GM12878 (cell line): Measurements from ENCODE around the gene USH1C. TPM values are rescaled to one million over a fixed set of nuclear protein-coding genes. Genes with fewer than 3 reads are reported as not detected.

Experiments
- ATAC-seq: fragments of 200-7000 bp; cut with Tn5 transposase; 3 replicates; pipeline ENCODE4 v1.9.1; 2020; ENCODE audit warnings: mild to moderate bottlenecking, moderate library complexity
- BruUV-seq: library from RNA; stranded (reverse); fragments of 400-500 nt; replicated peaks from 2 replicates; lab custom pipeline; 2021; lab: Mats Ljungman, UMichigan
- CTCF ChIA-PET: fragments of 300-600 bp; sonication (Branson Sonifier 250); formaldehyde crosslinking; extraction: SDS; loops from one replicate; lab custom pipeline; 2021; ENCODE audit warnings: inconsistent platforms; lab: Yijun Ruan, JAX
- POLR2A ChIA-PET: fragments of 350-600 bp; formaldehyde crosslinking; extraction: SDS; loops from one replicate; lab custom pipeline; 2021; ENCODE audit warnings: inconsistent platforms; lab: Charles Lee
- RAD21 ChIA-PET: fragments of 300-600 bp; sonication (Branson Sonifier 250); formaldehyde crosslinking; loops from one replicate; lab custom pipeline; 2023; ENCODE audit warnings: antibody characterized with exemption; ENCODE audit not compliant: unreplicated experiment; lab: Charles Lee
- SMC1A ChIA-PET: fragments of 300-600 bp; sonication (Branson Sonifier 250); formaldehyde crosslinking; loops from one replicate; lab custom pipeline; 2023; ENCODE audit not compliant: unreplicated experiment, uncharacterized antibody; lab: Charles Lee
- DNase-seq: peaks from one replicate; pipeline ENCODE4 v3.0.0-alpha.2; 2011; ENCODE audit warnings: low read depth, low spot score
- FAIRE-seq: peaks from 3 replicates; lab custom pipeline; 2011; peaks lifted over from hg19 to GRCh38; lab: Jason Lieb, UNC
- H2AFZ ChIP-seq: 2 replicates; pipeline ENCODE4 v1.6.0; 2011; ENCODE audit warnings: low read depth, low read length, control low read depth; ENCODE audit not compliant: control insufficient read depth
- H3K27ac ChIP-seq: 2 replicates; pipeline ENCODE4 v1.5.1; 2011; ENCODE audit warnings: control low read depth; ENCODE audit not compliant: control insufficient read depth, insufficient read depth
- H3K27me3 ChIP-seq, 2 experiments: replicated peaks in 1 of 2; 2 replicates each; pipeline versions ENCODE4 v1.6.0 to v1.6.1; 2011; ENCODE audit warnings: low read length in 1 of 2; ENCODE audit not compliant: control insufficient read depth in 2 of 2, insufficient read depth in 2 of 2
- H3K36me3 ChIP-seq, 2 experiments: 2 replicates each; pipeline ENCODE4 v1.5.1; 2011; ENCODE audit warnings: low read length in 1 of 2; ENCODE audit not compliant: control insufficient read depth in 2 of 2, insufficient read depth in 2 of 2
- H3K4me1 ChIP-seq: 2 replicates; pipeline ENCODE4 v1.6.1; 2011; ENCODE audit warnings: mild to moderate bottlenecking, low read length, moderate library complexity, mixed read lengths; ENCODE audit not compliant: control insufficient read depth, insufficient read depth
- H3K4me2 ChIP-seq: 2 replicates; pipeline ENCODE4 v1.6.0; 2011; ENCODE audit warnings: control low read depth; ENCODE audit not compliant: control insufficient read depth, insufficient read depth
- H3K4me3 ChIP-seq: fragments of 200-600 bp; sonication (generic); 2 replicates; pipeline ENCODE4 v1.5.1; 2016
- H3K79me2 ChIP-seq: 2 replicates; pipeline ENCODE4 v1.6.0; 2011; ENCODE audit warnings: low read length; ENCODE audit not compliant: control insufficient read depth, insufficient read depth
- H3K9ac ChIP-seq: 2 replicates; pipeline ENCODE4 v1.8.0; 2011; ENCODE audit warnings: low read length, control low read depth, mixed read lengths; ENCODE audit not compliant: control insufficient read depth, insufficient read depth
- H3K9me3 ChIP-seq: replicated peaks from 3 replicates; pipeline ENCODE4 v1.5.1; 2011; ENCODE audit warnings: mild to moderate bottlenecking, low read length; ENCODE audit not compliant: control insufficient read depth, insufficient read depth
- H4K20me1 ChIP-seq: 2 replicates; pipeline ENCODE4 v1.6.0; 2011; ENCODE audit not compliant: control insufficient read depth, insufficient read depth
- ATF7 ChIP-seq: fragments of 450-650 bp; IDR thresholded peaks from 2 replicates; pipeline ENCODE4 v1.6.1; 2016; ENCODE audit warnings: low read depth, mild to moderate bottlenecking
- CUX1 ChIP-seq: IDR thresholded peaks from 2 replicates; pipeline ENCODE4 v1.6.1; 2012; ENCODE audit warnings: improper control_type of control experiment, low read depth, low read length; ENCODE audit not compliant: insufficient replicate concordance
- E4F1 ChIP-seq: fragments of 450-650 bp; IDR thresholded peaks from 2 replicates; pipeline ENCODE4 v1.6.1; 2018; ENCODE audit warnings: borderline replicate concordance, mild to moderate bottlenecking; ENCODE audit not compliant: partially characterized antibody
- ESRRA ChIP-seq: IDR thresholded peaks from 2 replicates; pipeline ENCODE4 v1.6.1; 2012; ENCODE audit warnings: mild to moderate bottlenecking, low read length, improper control_type of control experiment
- EZH2 ChIP-seq: IDR thresholded peaks from 2 replicates; pipeline ENCODE4 v1.6.1; 2012; ENCODE audit warnings: low read depth, mild to moderate bottlenecking, control low read depth, inconsistent platforms, low read length, borderline replicate concordance; ENCODE audit not compliant: control insufficient read depth
- FOXK2 ChIP-seq: fragments of 450-650 bp; IDR thresholded peaks from 2 replicates; pipeline ENCODE4 v1.6.1; 2017; ENCODE audit warnings: mild to moderate bottlenecking, moderate library complexity
- MEF2B ChIP-seq: fragments of 450-650 bp; IDR thresholded peaks from 2 replicates; pipeline ENCODE4 v1.6.1; 2018; ENCODE audit warnings: mild to moderate bottlenecking, moderate library complexity; ENCODE audit not compliant: partially characterized antibody, poor library complexity, severe bottlenecking
- SIN3A ChIP-seq: IDR thresholded peaks from 2 replicates; pipeline ENCODE4 v1.6.1; 2012; ENCODE audit warnings: low read depth, low read length, improper control_type of control experiment
- SMC3 ChIP-seq: IDR thresholded peaks from 2 replicates; pipeline ENCODE4 v1.6.1; 2011; ENCODE audit warnings: low read length, improper control_type of control experiment, borderline replicate concordance
- ZNF384 ChIP-seq: IDR thresholded peaks from 2 replicates; pipeline ENCODE4 v1.6.1; 2012; ENCODE audit warnings: low read depth, mild to moderate bottlenecking, low read length, improper control_type of control experiment, borderline replicate concordance
- WGBS: methylation state at CpG from one replicate; pipeline ENCODE4 v1.1.6; 2016; ENCODE audit warnings: low lambda C conversion rate; ENCODE audit not compliant: insufficient replicate concordance, insufficient coverage; ENCODE audit errors: missing lambda C conversion rate; 5-methylcytosine and 5-hydroxymethylcytosine counted together
- in situ Hi-C: fragments of 300-500 bp; cut with MboI; formaldehyde crosslinking; loops from 9 replicates; pipeline ENCODE4 v1.14.3; 2018; ENCODE audit warnings: mixed read lengths
- intact Hi-C: fragments of 100-400 bp; cut with micrococcal nuclease; formaldehyde crosslinking; loops from one replicate; pipeline ENCODE4 v1.14.2; 2022; ENCODE audit not compliant: unreplicated experiment
- polyA plus RNA-seq, 11 experiments: library from polyadenylated mRNA; depleted of rRNA in 4 of 11; unstranded in 6 of 11; stranded (reverse) in 5 of 11; fragments of >200 nt; fragmentation: Nextera tagmentation in 4 of 11; fragmentation: Illumina TruSeq in 1 of 11; extraction: Ambion mirVana in 4 of 11; extraction: Trizol in 1 of 11; gene quantifications; 1 replicate in 1 of 11; 2 replicates in 10 of 11; pipeline versions ENCODE4 v1.2.1 to v1.2.3, GENCODE V29; 2011 to 2016; ENCODE audit warnings: inconsistent platforms in 2 of 11, missing spikeins in 2 of 11, low read depth in 1 of 11
- total RNA-seq, 4 experiments: library from RNA; depleted of rRNA in 3 of 4; stranded (reverse); fragments of >200 nt in 3 of 4; fragmentation: Illumina TruSeq in 1 of 4; extraction: Trizol in 1 of 4; gene quantifications; 2 replicates each; pipeline versions ENCODE4 v1.2.1 to v1.2.3, GENCODE V29; 2013 to 2021

Gene USH1C
- total and polyA plus RNA-seq, 10 of the 15 experiments (the other 5 are each of a cell fraction or from before 2014, with no cell fraction given) = not detected

- no peak for TF ChIP-seq CUX1
- no peak for TF ChIP-seq FOXK2
These were observed 2.9 kb upstream of the USH1C start, which contains the start of gene OTOG (continued) for GRCh38 chr11:17547051-17547577.

GRCh38 chr11:17546240-17546639 lies 2.0 kb upstream of the USH1C start:
- FAIRE-seq = no peak
- SMC1A ChIA-PET = no interaction called here
- RAD21 ChIA-PET = no interaction called here

More at GRCh38 chr11:17546240-17546639, 2.0 kb upstream of the USH1C start:
- H3K4me2 ChIP-seq = no peak overlapping the region
- ATAC-seq (no peak), DNase-seq (no peak)
- H4K20me1 ChIP-seq = no peaks in the 10 kb centered on the region
- H3K27ac ChIP-seq = no peak overlapping the region
- WGBS = 0% methylated on average over 2 of the region's 2 CpGs
- no peaks in the 10 kb centered on the region for H3K79me2 ChIP-seq
- peaks cover 3 to 6% of the 10 kb centered on the region in 2 experiments for H3K27me3 ChIP-seq
- no peaks in the 10 kb centered on the region for H3K4me1 ChIP-seq
- intact Hi-C loops (no loop called here), in situ Hi-C loops (no loop called here)
- no peaks in the 10 kb centered on the region for H3K9me3 ChIP-seq
- TF ChIP-seq SMC3 = no peak
- TF ChIP-seq MEF2B = no peak
- TF ChIP-seq ZNF384 = no peak
- TF ChIP-seq E4F1 = no peak
- TF ChIP-seq SIN3A = no peak
- TF ChIP-seq EZH2 = no peak
- no peak for TF ChIP-seq ESRRA
- no peak for TF ChIP-seq ATF7
- no peak overlapping the region for H2AFZ ChIP-seq
- no peak overlapping the region for H3K9ac ChIP-seq
- BruUV-seq = no TSS peak
- H3K36me3 ChIP-seq = no peaks in the 10 kb centered on the region
- POLR2A ChIA-PET = no interaction called here
- CTCF ChIA-PET = no interaction called here
- no peak overlapping the region for H3K4me3 ChIP-seq
